Measurements from ENCODE around the gene EXOSC3. TPM values are rescaled to one million over a fixed set of nuclear protein-coding genes. Genes with fewer than 3 reads are reported as not detected.

Gene EXOSC3
- total and polyA plus RNA-seq, 2 of the 8 experiments (the other 6 are each of a cell fraction or from before 2014, with no cell fraction given): 46.7 to 73.4 TPM

DNA sequence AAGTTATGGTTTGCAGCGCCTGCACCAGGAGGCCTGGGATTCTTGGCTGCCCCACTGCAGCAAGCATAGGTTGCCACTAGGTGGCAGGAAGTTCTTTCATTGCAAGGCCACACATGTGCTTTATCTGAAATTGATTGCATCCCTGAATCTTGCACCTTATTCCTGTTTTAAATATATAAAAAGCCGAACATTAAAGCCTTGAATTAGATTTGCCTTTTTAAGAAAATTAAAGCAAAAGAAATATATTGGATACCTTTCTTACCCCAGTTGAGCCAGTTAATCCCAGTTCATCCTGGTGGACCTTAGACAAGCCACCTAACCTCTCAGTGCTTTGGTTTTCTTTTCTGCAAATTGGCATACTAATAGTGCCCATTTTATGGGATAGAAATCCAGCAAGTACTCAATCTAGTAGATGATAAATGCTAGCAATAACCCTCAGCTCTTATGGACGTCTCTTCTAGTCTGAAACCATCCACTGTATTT is 37.6 kb downstream of the EXOSC3 start:
- Histone ChIP-seq H3K4ac (replicated peaks; ENCODE audit: insufficient read length, low read depth, low read length) (no peak overlapping the region), H3K23me2 (ENCODE audit: low read depth, low read length) (no peaks in the 10 kb centered on the region), H4K20me1 (replicated peaks in 1 of 2; ENCODE audit: control insufficient read depth in 1 of 2, insufficient read depth in 2 of 2, low read length in 2 of 2) (no peaks in the 10 kb centered on the region), H3K36me3 (ENCODE audit: control insufficient read depth in 2 of 4, insufficient read depth in 4 of 4, low read length in 3 of 4) (no peaks in the 10 kb centered on the region), H2BK12ac (ENCODE audit: low read depth, low read length) (no peak overlapping the region), H4K91ac (replicated peaks; ENCODE audit: insufficient read length, low read length) (no peak overlapping the region), H4K8ac (ENCODE audit: extremely low read depth, insufficient read depth, low read length) (no peak overlapping the region), H3K4me2 (ENCODE audit: insufficient read depth in 1 of 2, low read depth in 2 of 2, low read length in 2 of 2) (no peak overlapping the region), H3K18ac (ENCODE audit: extremely low read depth, low read length) (no peak overlapping the region), H3K56ac (replicated peaks; ENCODE audit: insufficient read length, low read depth, low read length) (no peak overlapping the region), H3K9ac (replicated peaks in 1 of 4; ENCODE audit: extremely low read depth in 1 of 4, low read depth in 3 of 4, low read length in 3 of 4) (no peak overlapping the region), H3K4me1 (replicated peaks in 1 of 4; ENCODE audit: control insufficient read depth in 3 of 4, insufficient read depth in 4 of 4, low read length in 3 of 4) (no peaks in the 10 kb centered on the region), H3K79me2 (ENCODE audit: control insufficient read depth in 1 of 2, insufficient read depth in 2 of 2, low read length in 2 of 2) (no peaks in the 10 kb centered on the region), H2AFZ (ENCODE audit: low read length) (no peak overlapping the region; the same call in 1 of the 2 replicates), H2BK120ac (replicated peaks; ENCODE audit: low read depth, low read length) (no peak overlapping the region), H3K27ac (ENCODE audit: low read depth, low read length) (no peak overlapping the region), H4K5ac (ENCODE audit: insufficient read length, low read depth, low read length) (no peak overlapping the region), H3K4me3 (ENCODE audit: extremely low read depth in 1 of 4, insufficient read depth in 2 of 4, low read depth in 3 of 4, low read length in 4 of 4) (no peak overlapping the region), H3K27me3 (replicated peaks in 1 of 4; ENCODE audit: control insufficient read depth in 3 of 4, extremely low read depth in 1 of 4, insufficient read depth in 3 of 4, low read length in 3 of 4) (no peaks in the 10 kb centered on the region), H2BK15ac (ENCODE audit: low read length) (no peak overlapping the region), H3K79me1 (ENCODE audit: low read depth, low read length) (no peaks in the 10 kb centered on the region), H2BK20ac (ENCODE audit: low read length) (no peak overlapping the region), H2AK5ac (ENCODE audit: low read depth, low read length) (no peak overlapping the region), H3K9me3 (ENCODE audit: insufficient read depth in 2 of 2, low read depth in 1 of 2, low read length in 1 of 2) (no peaks in the 10 kb centered on the region), H2BK5ac (ENCODE audit: low read depth, low read length) (no peak overlapping the region), H3K14ac (ENCODE audit: insufficient read length) (no peak overlapping the region), H3K23ac (ENCODE audit: insufficient read length) (no peak overlapping the region)
- TF ChIP-seq BCL11A (IDR thresholded peaks at IDR 0.05; ENCODE audit: low read depth in 2 of 2, low read length in 2 of 2): no peak
- TF ChIP-seq, protein P1, sequence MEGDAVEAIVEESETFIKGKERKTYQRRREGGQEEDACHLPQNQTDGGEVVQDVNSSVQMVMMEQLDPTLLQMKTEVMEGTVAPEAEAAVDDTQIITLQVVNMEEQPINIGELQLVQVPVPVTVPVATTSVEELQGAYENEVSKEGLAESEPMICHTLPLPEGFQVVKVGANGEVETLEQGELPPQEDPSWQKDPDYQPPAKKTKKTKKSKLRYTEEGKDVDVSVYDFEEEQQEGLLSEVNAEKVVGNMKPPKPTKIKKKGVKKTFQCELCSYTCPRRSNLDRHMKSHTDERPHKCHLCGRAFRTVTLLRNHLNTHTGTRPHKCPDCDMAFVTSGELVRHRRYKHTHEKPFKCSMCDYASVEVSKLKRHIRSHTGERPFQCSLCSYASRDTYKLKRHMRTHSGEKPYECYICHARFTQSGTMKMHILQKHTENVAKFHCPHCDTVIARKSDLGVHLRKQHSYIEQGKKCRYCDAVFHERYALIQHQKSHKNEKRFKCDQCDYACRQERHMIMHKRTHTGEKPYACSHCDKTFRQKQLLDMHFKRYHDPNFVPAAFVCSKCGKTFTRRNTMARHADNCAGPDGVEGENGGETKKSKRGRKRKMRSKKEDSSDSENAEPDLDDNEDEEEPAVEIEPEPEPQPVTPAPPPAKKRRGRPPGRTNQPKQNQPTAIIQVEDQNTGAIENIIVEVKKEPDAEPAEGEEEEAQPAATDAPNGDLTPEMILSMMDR (IDR thresholded peaks at IDR 0.05; ENCODE audit: control extremely low read depth in 1 of 3, insufficient read depth in 1 of 3, low read depth in 1 of 3, low read length in 3 of 3): peak; percentile 84 to 92 (median 84)
- TF ChIP-seq, protein P2, sequence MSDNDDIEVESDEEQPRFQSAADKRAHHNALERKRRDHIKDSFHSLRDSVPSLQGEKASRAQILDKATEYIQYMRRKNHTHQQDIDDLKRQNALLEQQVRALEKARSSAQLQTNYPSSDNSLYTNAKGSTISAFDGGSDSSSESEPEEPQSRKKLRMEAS (IDR thresholded peaks at IDR 0.05): peak; percentile 80
- TF ChIP-seq RAD21 (IDR thresholded peaks at IDR 0.05 in 1 of 2, conservative IDR thresholded peaks at IDR 0.05 in 1 of 2; ENCODE audit: low read depth in 2 of 2, low read length in 2 of 2): peak; percentile 80 to 81
- WGBS, 2 experiments (ENCODE audit: extremely low coverage in 1 of 2, insufficient coverage in 1 of 2, insufficient read length in 1 of 2, insufficient replicate concordance in 2 of 2, low coverage in 1 of 2, low lambda C conversion rate in 2 of 2, missing lambda C conversion rate in 1 of 2): 47% methylated on average over 3 of the region's 3 CpGs; no CpG with 5 or more reads in 1 of the 2 experiments
- FAIRE-seq (peak; percentile 45), DNase-seq (ENCODE audit: low read depth in 1 of 2, low spot score in 2 of 2) (peak in 1 of 2 experiments; percentile 70)
- ChIA-PET CTCF (ENCODE audit: partially characterized antibody) (interaction anchor here (0.9 to 2.0 kb wide), 10 partner anchors 13 to 314 kb away, joined by 3 to 10 read pairs (median 4); no protein-coding TSS in a partner anchor), POLR2A (ENCODE audit: partially characterized antibody) (interaction anchor here (1.5 kb wide), 1 partner anchor 37 kb away, joined by 9 read pairs; the partner anchor contains the start of gene EXOSC3)
